ENCODE measurements around the gene PCDHGB3. TPM values are rescaled to one million over a fixed set of nuclear protein-coding genes. Genes with fewer than 3 reads are reported as not detected.
"Not testable (repeated sequence)": the region's sequence is repeated elsewhere in the genome, so short reads cannot be mapped to it uniquely, and the experiment has no call there.

The PCDHGB3 gene
- total RNA-seq, 2 experiments from 2014 or later, result 0.09 to 0.41 TPM

DNA sequence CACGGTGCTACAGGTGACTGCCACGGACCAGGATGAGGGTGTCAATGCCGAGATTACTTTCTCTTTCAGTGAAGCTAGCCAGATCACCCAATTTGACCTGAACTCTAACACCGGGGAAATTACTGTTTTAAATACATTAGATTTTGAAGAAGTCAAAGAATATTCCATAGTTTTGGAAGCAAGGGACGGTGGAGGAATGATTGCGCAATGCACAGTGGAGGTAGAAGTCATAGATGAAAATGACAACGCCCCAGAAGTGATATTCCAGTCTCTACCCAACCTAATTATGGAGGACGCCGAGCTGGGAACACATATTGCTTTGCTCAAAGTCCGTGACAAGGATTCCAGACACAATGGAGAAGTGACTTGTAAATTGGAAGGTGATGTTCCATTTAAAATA is 18.6 kb downstream of the PCDHGB3 start:
- H3K27ac Mint-ChIP-seq, result no peak overlapping the region
- no peak for ATAC-seq
- peaks cover 18% of the 10 kb centered on the region for H3K9me3 Mint-ChIP-seq (ENCODE audit: low read depth)
- peaks cover 48% of the 10 kb centered on the region for H3K27me3 Mint-ChIP-seq
- H3K4me3 Mint-ChIP-seq, result no peak overlapping the region
- no peak for DNase-seq
- peaks cover 4% of the 10 kb centered on the region for H3K36me3 Mint-ChIP-seq
- CTCF ChIA-PET, result interaction anchor here (1.5 kb wide), 1 partner anchor 41 kb away, joined by 3 read pairs; the partner anchor contains the start of gene PCDHGA12
- no peaks in the 10 kb centered on the region for H3K4me1 Mint-ChIP-seq

DNA sequence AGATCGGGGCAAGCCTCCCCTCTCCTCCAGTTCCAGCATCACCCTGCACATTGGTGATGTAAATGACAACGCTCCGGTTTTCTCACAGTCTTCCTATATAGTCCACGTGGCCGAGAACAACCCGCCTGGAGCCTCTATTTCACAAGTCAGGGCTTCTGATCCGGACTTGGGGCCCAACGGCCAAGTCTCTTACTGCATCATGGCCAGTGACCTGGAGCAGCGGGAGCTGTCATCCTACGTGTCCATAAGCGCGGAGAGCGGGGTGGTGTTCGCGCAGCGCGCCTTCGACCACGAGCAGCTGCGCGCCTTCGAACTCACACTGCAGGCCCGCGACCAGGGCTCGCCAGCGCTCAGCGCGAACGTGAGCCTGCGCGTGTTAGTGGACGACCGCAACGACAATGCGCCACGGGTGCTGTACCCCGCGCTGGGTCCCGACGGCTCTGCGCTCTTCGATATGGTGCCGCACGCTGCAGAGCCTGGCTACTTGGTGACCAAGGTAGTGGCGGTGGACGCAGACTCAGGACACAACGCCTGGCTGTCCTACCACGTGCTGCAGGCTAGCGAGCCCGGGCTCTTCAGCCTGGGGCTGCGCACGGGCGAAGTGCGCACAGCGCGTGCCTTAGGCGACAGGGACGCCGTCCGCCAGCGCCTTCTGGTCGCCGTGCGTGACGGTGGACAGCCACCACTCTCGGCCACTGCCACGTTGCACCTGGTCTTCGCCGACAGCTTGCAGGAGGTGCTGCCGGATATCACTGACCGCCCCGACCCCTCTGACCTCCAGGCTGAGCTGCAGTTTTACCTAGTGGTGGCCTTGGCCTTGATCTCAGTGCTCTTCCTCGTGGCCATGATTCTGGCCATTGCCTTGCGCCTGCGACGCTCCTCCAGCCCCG is 19.4 kb downstream of the PCDHGB3 start:
- DNase-seq (no peak), ATAC-seq (no peak)
- Mint-ChIP-seq H3K4me1 (no peaks in the 10 kb centered on the region), H3K4me3 (no peak overlapping the region), H3K27me3 (peaks cover 50% of the 10 kb centered on the region), H3K36me3 (peaks cover 4% of the 10 kb centered on the region), H3K9me3 (ENCODE audit: low read depth) (peaks cover 18% of the 10 kb centered on the region), H3K27ac (no peak overlapping the region)
- CTCF ChIA-PET, result no interaction called here

DNA sequence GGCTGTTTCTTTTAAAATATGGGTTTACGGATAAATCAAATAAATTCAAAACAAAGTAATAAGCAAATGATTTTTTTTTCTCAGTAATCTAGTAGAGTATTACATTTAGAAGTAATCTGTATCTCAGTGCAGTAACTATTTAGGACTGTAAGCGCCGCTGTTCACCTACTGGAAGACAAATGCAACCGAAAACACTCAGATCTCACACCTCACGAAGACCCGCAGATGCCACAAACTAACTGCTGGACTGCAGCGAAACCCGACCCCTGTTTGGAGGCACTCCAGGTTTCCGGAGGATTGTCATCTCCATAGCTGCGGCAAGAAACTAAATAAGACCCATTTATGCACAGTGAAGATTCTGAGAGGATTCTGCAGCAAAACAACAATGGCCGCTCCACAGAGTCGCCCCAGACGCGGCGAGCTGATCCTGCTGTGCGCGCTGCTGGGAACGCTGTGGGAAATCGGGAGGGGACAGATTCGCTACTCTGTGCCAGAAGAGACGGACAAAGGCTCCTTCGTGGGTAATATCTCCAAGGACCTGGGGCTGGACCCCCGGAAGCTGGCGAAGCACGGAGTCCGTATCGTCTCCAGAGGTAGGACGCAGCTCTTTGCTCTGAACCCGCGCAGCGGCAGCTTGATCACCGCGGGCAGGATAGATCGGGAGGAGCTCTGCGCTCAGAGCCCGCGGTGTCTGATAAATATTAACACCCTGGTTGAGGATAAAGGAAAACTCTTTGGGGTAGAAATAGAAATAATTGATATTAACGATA is 22.6 kb downstream of the PCDHGB3 start, which contains the start of gene PCDHGA8:
TSS of gene PCDHGA8 (plus strand) at position 205 of the 770 bp plus-strand sequence. CDS start at position 386, 181 bp downstream.
- Mint-ChIP-seq H3K9me3 (ENCODE audit: low read depth) (peaks cover 15% of the 10 kb centered on the region), H3K27ac (no peak within 1 kb of the TSS), H3K27me3 (peaks cover 40% of the 10 kb centered on the region), H3K36me3 (peaks cover 7% of the 10 kb centered on the region), H3K4me1 (no peaks in the 10 kb centered on the region), H3K4me3 (no peak within 1 kb of the TSS)
- no peak for DNase-seq
- ATAC-seq, result no peak
- CTCF ChIA-PET, result interaction anchor here (1.0 to 1.3 kb wide), 2 partner anchors 28 to 120 kb away, joined by 3 read pairs; partner anchors contain the start of gene PCDHGA11

DNA sequence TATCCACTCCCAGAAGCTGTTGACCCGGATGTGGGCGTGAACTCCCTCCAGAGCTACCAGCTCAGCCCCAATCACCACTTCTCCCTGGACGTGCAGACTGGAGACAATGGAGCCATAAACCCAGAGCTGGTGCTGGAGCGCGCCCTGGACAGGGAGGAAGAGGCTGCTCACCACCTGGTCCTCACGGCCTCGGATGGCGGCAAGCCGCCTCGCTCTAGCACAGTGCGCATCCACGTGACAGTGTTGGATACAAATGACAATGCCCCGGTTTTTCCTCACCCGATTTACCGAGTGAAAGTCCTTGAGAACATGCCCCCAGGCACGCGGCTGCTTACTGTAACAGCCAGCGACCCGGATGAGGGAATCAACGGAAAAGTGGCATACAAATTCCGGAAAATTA is 23.2 kb downstream of the PCDHGB3 start:
- Mint-ChIP-seq H3K27ac (no peak overlapping the region), H3K4me1 (no peaks in the 10 kb centered on the region), H3K36me3 (peaks cover 7% of the 10 kb centered on the region), H3K9me3 (ENCODE audit: low read depth) (peaks cover 15% of the 10 kb centered on the region), H3K27me3 (peaks cover 41% of the 10 kb centered on the region), H3K4me3 (no peak overlapping the region)
- ATAC-seq (no peak), DNase-seq (no peak)
- CTCF ChIA-PET, result interaction anchor here (1.0 to 1.3 kb wide), 2 partner anchors 28 to 120 kb away, joined by 3 read pairs; partner anchors contain the start of gene PCDHGA11

DNA sequence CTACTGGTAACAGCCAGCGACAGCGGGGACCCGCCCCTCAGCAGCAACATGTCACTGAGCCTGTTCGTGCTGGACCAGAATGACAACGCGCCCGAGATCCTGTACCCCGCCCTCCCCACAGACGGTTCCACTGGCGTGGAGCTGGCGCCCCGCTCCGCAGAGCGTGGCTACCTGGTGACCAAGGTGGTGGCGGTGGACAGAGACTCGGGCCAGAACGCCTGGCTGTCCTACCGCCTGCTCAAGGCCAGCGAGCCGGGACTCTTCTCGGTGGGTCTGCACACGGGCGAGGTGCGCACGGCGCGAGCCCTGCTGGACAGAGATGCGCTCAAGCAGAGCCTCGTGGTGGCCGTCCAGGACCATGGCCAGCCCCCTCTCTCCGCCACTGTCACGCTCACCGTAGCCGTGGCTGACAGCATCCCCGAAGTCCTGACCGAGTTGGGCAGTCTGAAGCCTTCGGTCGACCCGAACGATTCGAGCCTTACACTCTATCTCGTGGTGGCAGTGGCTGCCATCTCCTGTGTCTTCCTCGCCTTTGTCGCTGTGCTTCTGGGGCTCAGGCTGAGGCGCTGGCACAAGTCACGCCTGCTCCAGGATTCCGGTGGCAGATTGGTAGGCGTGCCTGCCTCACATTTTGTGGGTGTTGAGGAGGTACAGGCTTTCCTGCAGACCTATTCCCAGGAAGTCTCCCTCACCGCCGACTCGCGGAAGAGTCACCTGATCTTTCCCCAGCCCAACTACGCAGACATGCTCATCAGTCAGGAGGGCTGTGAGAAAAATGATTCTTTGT is 24.6 kb downstream of the PCDHGB3 start:
- CTCF ChIA-PET, result interaction anchor here (1.0 kb wide), 1 partner anchor 11 kb away, joined by 3 read pairs; no protein-coding TSS in a partner anchor
- H3K9me3 Mint-ChIP-seq (ENCODE audit: low read depth); DNase-seq; H3K27ac Mint-ChIP-seq; ATAC-seq; H3K4me1 Mint-ChIP-seq; H3K4me3 Mint-ChIP-seq; H3K36me3 Mint-ChIP-seq: not testable (repeated sequence)
- H3K27me3 Mint-ChIP-seq, result peaks cover 45% of the 10 kb centered on the region

DNA sequence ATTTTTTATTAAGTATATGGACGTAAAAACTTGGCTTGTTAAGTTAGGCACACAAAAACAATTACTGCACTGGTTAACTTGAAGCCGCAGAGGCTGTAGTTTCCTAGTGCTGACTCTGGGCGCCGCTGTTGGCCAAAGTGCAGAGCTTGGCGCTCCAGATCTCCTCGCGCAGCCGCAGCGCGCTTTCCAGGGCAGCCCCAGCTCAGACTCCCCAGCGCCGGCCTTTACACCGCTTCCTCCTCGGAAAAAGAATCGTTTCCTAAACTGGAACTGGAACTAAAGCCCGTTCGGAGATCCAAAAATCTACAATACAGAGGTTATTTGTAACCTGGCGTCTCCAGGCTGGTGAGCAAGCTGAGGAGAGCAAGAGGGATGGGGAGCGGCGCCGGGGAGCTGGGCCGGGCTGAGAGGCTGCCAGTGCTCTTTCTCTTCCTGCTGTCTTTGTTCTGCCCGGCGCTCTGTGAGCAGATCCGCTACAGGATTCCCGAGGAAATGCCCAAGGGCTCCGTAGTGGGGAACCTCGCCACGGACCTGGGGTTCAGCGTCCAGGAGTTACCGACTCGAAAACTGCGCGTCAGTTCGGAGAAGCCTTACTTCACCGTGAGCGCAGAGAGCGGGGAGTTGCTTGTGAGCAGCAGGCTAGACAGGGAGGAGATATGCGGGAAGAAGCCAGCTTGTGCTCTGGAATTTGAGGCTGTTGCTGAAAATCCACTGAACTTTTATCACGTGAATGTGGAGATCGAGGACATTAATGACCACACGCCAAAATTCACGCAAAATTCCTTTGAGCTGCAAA is 27.9 kb downstream of the PCDHGB3 start, which contains the start of gene PCDHGB5:
TSS of gene PCDHGB5 (plus strand) at position 192 of the 796 bp plus-strand sequence. CDS start at position 373, 181 bp downstream.
- CTCF ChIA-PET, result interaction anchor here (0.6 to 2.9 kb wide), 11 partner anchors 8 to 828 kb away, joined by 3 to 7 read pairs (median 4); partner anchors contain the start of genes PCDHGA10, PCDHGA11, PCDHGA12 and PCDHGA3
- not testable (repeated sequence) for H3K4me1 Mint-ChIP-seq; H3K9me3 Mint-ChIP-seq (ENCODE audit: low read depth); H3K27ac Mint-ChIP-seq; ATAC-seq; H3K36me3 Mint-ChIP-seq; H3K4me3 Mint-ChIP-seq
- peaks cover 48% of the 10 kb centered on the region for H3K27me3 Mint-ChIP-seq
- DNase-seq, result peak; percentile 52

DNA sequence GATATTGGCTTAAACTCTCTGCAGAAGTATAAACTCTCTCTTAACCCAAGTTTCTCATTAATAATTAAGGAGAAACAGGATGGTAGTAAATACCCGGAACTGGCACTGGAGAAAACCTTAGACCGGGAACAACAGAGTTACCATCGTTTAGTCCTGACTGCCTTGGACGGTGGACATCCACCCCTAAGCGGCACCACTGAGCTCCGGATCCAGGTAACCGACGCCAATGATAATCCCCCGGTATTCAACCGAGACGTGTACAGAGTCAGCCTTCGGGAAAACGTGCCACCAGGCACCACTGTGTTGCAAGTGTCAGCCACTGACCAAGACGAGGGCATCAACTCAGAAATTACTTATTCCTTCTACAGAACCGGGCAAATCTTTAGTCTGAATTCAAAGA is 28.6 kb downstream of the PCDHGB3 start:
- Mint-ChIP-seq H3K4me3 (no peak overlapping the region), H3K27me3 (peaks cover 55% of the 10 kb centered on the region), H3K9me3 (ENCODE audit: low read depth) (peaks cover 5% of the 10 kb centered on the region), H3K4me1 (no peaks in the 10 kb centered on the region), H3K36me3 (peaks cover 7% of the 10 kb centered on the region), H3K27ac (no peak overlapping the region)
- CTCF ChIA-PET, result interaction anchor here (0.6 to 1.8 kb wide), 3 partner anchors 7 to 828 kb away, joined by 3 to 5 read pairs (median 5); partner anchors contain the start of gene PCDHGA12
- DNase-seq (no peak), ATAC-seq (no peak)

DNA sequence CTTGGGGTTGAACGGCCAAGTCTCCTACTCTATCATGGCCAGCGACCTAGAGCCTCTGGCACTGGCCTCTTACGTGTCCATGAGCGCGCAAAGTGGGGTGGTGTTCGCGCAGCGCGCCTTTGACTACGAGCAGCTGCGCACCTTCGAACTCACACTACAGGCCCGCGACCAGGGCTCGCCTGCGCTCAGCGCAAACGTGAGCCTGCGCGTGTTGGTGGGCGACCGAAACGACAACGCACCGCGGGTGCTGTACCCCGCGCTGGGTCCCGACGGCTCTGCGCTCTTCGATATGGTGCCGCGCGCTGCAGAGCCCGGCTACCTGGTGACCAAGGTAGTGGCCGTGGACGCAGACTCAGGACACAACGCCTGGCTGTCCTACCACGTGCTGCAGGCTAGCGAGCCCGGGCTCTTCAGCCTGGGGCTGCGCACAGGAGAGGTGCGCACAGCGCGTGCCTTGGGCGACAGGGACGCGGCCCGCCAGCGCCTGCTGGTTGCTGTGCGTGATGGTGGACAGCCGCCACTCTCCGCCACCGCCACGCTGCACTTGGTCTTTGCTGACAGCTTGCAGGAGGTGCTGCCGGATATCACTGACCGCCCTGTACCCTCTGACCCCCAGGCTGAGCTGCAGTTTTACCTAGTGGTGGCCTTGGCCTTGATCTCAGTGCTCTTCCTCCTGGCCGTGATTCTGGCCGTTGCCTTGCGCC is 29.7 kb downstream of the PCDHGB3 start:
- H3K9me3 Mint-ChIP-seq (ENCODE audit: low read depth), result peaks cover 5% of the 10 kb centered on the region

DNA sequence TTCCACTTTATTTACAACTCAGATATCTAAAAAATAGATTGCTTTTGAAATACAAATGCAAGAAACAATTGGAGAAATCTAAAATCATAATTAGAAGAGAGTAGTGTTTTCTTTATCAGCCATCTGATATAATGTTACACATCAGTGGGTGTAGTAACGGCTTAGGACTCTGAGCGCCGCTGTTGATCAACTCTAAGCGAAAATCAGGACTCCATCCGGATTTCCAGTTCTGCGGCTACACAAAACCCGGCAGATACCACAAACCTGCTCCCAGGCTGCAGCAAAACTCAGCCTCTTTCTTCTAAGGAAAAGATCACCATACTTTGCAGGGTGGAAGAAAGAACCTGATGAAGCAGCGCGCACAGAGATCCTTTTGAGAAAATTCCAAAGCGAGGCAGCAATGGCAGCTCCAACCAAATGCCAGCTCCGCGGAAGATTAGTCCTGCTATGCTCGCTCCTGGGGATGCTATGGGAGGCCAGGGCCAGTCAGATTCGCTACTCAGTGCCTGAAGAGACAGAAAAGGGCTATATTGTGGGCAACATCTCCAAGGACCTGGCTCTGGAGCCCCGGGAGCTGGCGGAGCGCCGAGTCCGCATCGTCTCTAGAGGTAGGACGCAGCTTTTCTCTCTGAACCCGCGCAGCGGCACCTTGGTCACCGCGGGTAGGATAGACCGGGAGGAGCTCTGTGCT is 32.7 kb downstream of the PCDHGB3 start, which contains the start of gene PCDHGA9:
TSS of gene PCDHGA9 (plus strand) at position 226 of the 691 bp plus-strand sequence. CDS start at position 401, 175 bp downstream.
- Mint-ChIP-seq H3K27me3 (peaks cover 66% of the 10 kb centered on the region), H3K36me3 (peaks cover 5% of the 10 kb centered on the region), H3K4me1 (no peaks in the 10 kb centered on the region), H3K27ac (no peak within 1 kb of the TSS), H3K9me3 (ENCODE audit: low read depth) (peaks cover 5% of the 10 kb centered on the region), H3K4me3 (no peak within 1 kb of the TSS)
- ATAC-seq (no peak), DNase-seq (no peak)
- CTCF ChIA-PET, result interaction anchor here (1.4 to 1.8 kb wide), 6 partner anchors 10 to 111 kb away, joined by 3 to 4 read pairs (median 4); partner anchors contain the start of genes PCDHGA10, PCDHGA12 and PCDHGB3

More for the DNA sequence above, 29.7 kb downstream of the PCDHGB3 start:
- H3K36me3 Mint-ChIP-seq, result peaks cover 7% of the 10 kb centered on the region
- no peak overlapping the region for H3K27ac Mint-ChIP-seq
- no peaks in the 10 kb centered on the region for H3K4me1 Mint-ChIP-seq
- peaks cover 60% of the 10 kb centered on the region for H3K27me3 Mint-ChIP-seq
- CTCF ChIA-PET, result no interaction called here
- no peak for DNase-seq
- no peak for ATAC-seq
- no peak overlapping the region for H3K4me3 Mint-ChIP-seq

DNA sequence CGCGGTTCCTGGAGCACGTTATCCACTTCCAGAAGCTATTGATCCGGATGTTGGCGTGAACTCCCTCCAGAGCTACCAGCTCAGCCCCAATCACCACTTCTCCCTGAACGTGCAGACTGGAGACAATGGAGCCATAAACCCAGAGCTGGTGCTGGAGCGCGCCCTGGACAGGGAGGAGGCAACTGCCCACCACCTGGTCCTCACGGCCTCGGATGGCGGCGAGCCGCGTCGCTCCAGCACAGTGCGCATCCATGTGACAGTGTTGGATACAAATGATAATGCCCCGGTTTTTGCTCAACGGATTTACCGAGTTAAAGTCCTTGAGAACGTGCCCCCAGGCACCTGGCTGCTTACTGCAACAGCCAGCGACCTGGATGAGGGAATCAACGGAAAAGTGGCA is 33.3 kb downstream of the PCDHGB3 start:
- H3K4me3 Mint-ChIP-seq, result no peak overlapping the region
- peaks cover 7% of the 10 kb centered on the region for H3K9me3 Mint-ChIP-seq (ENCODE audit: low read depth)
- H3K4me1 Mint-ChIP-seq, result no peaks in the 10 kb centered on the region
- ATAC-seq, result no peak
- no peak for DNase-seq
- CTCF ChIA-PET, result interaction anchor here (1.4 to 1.8 kb wide), 6 partner anchors 9 to 110 kb away, joined by 3 to 4 read pairs (median 4); partner anchors contain the start of genes PCDHGA10, PCDHGA12 and PCDHGB3
- peaks cover 69% of the 10 kb centered on the region for H3K27me3 Mint-ChIP-seq
- H3K27ac Mint-ChIP-seq, result no peak overlapping the region
- H3K36me3 Mint-ChIP-seq, result peaks cover 5% of the 10 kb centered on the region

Measured in activated CD8-positive, alpha-beta memory T cell treated with anti-CD3 and anti-CD28 coated beads, Interleukin-2, amount 10 ng/mL, durations not matched to agents 7 days and 5 days (primary cell).